WTC11 (cell line): ENCODE measurements around the gene FOXP1. TPM values are rescaled to one million over a fixed set of nuclear protein-coding genes. Genes with fewer than 3 reads are reported as not detected.

ENCODE experiments used
- ATAC-seq: fragments of 200-7000 bp; cut with Tn5 transposase; 2 replicates; pipeline ENCODE4 v1.10.0; 2021; ENCODE audit warnings: mild to moderate bottlenecking, moderate library complexity
- CTCF ChIA-PET: fragments of 300-600 bp; sonication (Branson Sonifier 250); formaldehyde crosslinking; loops from one replicate; lab custom pipeline; 2021; ENCODE audit warnings: antibody characterized with exemption; lab: Charles Lee
- POLR2A ChIA-PET: fragments of 350-600 bp; sonication (Branson Sonifier 250); formaldehyde crosslinking; loops from one replicate; lab custom pipeline; 2021; ENCODE audit warnings: antibody characterized with exemption; lab: Charles Lee
- DNase-seq: peaks from one replicate; pipeline ENCODE4 v3.0.0; 2021; ENCODE audit warnings: low spot score
- H3K27ac Mint-ChIP-seq: 2 replicates; pipeline ENCODE4 v1.8.0; 2021; ENCODE audit warnings: mixed read lengths
- H3K27me3 Mint-ChIP-seq: 2 replicates; pipeline ENCODE4 v1.8.0; 2021; ENCODE audit warnings: low read depth, mild to moderate bottlenecking, moderate library complexity, mixed read lengths
- H3K36me3 Mint-ChIP-seq: 2 replicates; pipeline ENCODE4 v1.8.0; 2021; ENCODE audit warnings: mixed read lengths
- H3K4me1 Mint-ChIP-seq: 2 replicates; pipeline ENCODE4 v1.8.0; 2022; ENCODE audit warnings: mixed read lengths
- H3K4me3 Mint-ChIP-seq: 2 replicates; pipeline ENCODE4 v1.8.0; 2021; ENCODE audit warnings: mild to moderate bottlenecking, moderate library complexity, mixed read lengths
- H3K9me3 Mint-ChIP-seq: 2 replicates; pipeline ENCODE4 v1.8.0; 2021; ENCODE audit warnings: mixed read lengths
- AR ChIP-seq: fragments of 250-450 bp; sonication (Bioruptor Pico); IDR thresholded peaks from 2 replicates; pipeline ENCODE4 v1.9.0; 2021; ENCODE audit warnings: mild to moderate bottlenecking
- CREB1 ChIP-seq: sonication (generic); formaldehyde crosslinking; IDR thresholded peaks from 2 replicates; pipeline ENCODE4 v1.8.0; 2023; ENCODE audit warnings: mild to moderate bottlenecking, missing genetic modification reagents
- E2F4 ChIP-seq: sonication (generic); formaldehyde crosslinking; IDR thresholded peaks from 2 replicates; pipeline ENCODE4 v1.8.1; 2022; ENCODE audit warnings: low read depth, mild to moderate bottlenecking, moderate library complexity, missing genetic modification reagents, borderline replicate concordance
- EMX1 ChIP-seq: fragments of 250-450 bp; sonication (Bioruptor Pico); IDR thresholded peaks from 2 replicates; pipeline ENCODE4 v1.8.0; 2021; ENCODE audit warnings: mild to moderate bottlenecking
- FOXP1 ChIP-seq: sonication (generic); formaldehyde crosslinking; IDR thresholded peaks from 2 replicates; pipeline ENCODE4 v1.8.0; 2022; ENCODE audit warnings: missing genetic modification reagents, mild to moderate bottlenecking, moderate library complexity, borderline replicate concordance
- GABPB1 ChIP-seq: sonication (generic); formaldehyde crosslinking; IDR thresholded peaks from 2 replicates; pipeline ENCODE4 v1.8.1; 2023; ENCODE audit warnings: mild to moderate bottlenecking, missing genetic modification reagents
- GTF2I ChIP-seq: fragments of 250-450 bp; sonication (Bioruptor Pico); conservative IDR thresholded peaks from 2 replicates; pipeline ENCODE4 v1.4.0; 2021; ENCODE audit warnings: mild to moderate bottlenecking
- HMGA2 ChIP-seq: fragments of 250-450 bp; sonication (Bioruptor Pico); IDR thresholded peaks from 2 replicates; pipeline ENCODE4 v1.4.0; 2021; ENCODE audit warnings: mild to moderate bottlenecking, moderate library complexity
- JUN ChIP-seq: sonication (generic); formaldehyde crosslinking; IDR thresholded peaks from 2 replicates; pipeline ENCODE4 v1.8.0; 2023; ENCODE audit warnings: mild to moderate bottlenecking, missing genetic modification reagents
- KAT7 ChIP-seq: sonication (generic); formaldehyde crosslinking; IDR thresholded peaks from 2 replicates; pipeline ENCODE4 v1.8.1; 2023; ENCODE audit warnings: missing genetic modification reagents, mild to moderate bottlenecking, borderline replicate concordance
- SP1 ChIP-seq: sonication (generic); formaldehyde crosslinking; conservative IDR thresholded peaks from 2 replicates; pipeline ENCODE4 v1.8.1; 2022; ENCODE audit warnings: missing genetic modification reagents
- TEAD1 ChIP-seq: sonication (generic); formaldehyde crosslinking; IDR thresholded peaks from 2 replicates; pipeline ENCODE4 v1.8.0; 2022; ENCODE audit warnings: mild to moderate bottlenecking, missing genetic modification reagents
- USF1 ChIP-seq: sonication (generic); formaldehyde crosslinking; IDR thresholded peaks from 2 replicates; pipeline ENCODE4 v1.8.0; 2022; ENCODE audit warnings: mild to moderate bottlenecking, missing genetic modification reagents
- USF2 ChIP-seq: sonication (generic); formaldehyde crosslinking; IDR thresholded peaks from 2 replicates; pipeline ENCODE4 v1.8.1; 2023; ENCODE audit warnings: mild to moderate bottlenecking, missing genetic modification reagents, moderate library complexity
- ZNF121 ChIP-seq: sonication (generic); formaldehyde crosslinking; IDR thresholded peaks from 2 replicates; pipeline ENCODE4 v1.8.0; 2023; ENCODE audit warnings: missing genetic modification reagents
- ZNF317 ChIP-seq: sonication (generic); formaldehyde crosslinking; IDR thresholded peaks from 2 replicates; pipeline ENCODE4 v1.8.1; 2023; ENCODE audit warnings: low read depth, mild to moderate bottlenecking, moderate library complexity, missing genetic modification reagents, borderline replicate concordance
- ZNF423 ChIP-seq: fragments of 250-450 bp; sonication (Bioruptor Pico); IDR thresholded peaks from 2 replicates; pipeline ENCODE4 v2.1.2; 2022; ENCODE audit warnings: mild to moderate bottlenecking, moderate library complexity
- total RNA-seq: library from RNA; stranded (reverse); gene quantifications from 3 replicates; pipeline ENCODE4 v1.2.3, GENCODE V29; 2021
- TF ChIP-seq, protein P1 (sequence below): sonication (generic); formaldehyde crosslinking; IDR thresholded peaks from 2 replicates; pipeline ENCODE4 v1.8.1; 2022; ENCODE audit warnings: mild to moderate bottlenecking, moderate library complexity, missing genetic modification reagents

FOXP1 gene
- total RNA-seq, 1 experiment from 2014 or later: 25.8 TPM

GRCh38 chr3:71621825-71622537 is 38.5 kb upstream of the FOXP1 start:
- TF ChIP-seq FOXP1 (CRISPR knock-in tag) (no peak), TEAD1 (CRISPR knock-in tag) (no peak), ZNF317 (CRISPR knock-in tag) (no peak)
- TF ChIP-seq, protein P1, sequence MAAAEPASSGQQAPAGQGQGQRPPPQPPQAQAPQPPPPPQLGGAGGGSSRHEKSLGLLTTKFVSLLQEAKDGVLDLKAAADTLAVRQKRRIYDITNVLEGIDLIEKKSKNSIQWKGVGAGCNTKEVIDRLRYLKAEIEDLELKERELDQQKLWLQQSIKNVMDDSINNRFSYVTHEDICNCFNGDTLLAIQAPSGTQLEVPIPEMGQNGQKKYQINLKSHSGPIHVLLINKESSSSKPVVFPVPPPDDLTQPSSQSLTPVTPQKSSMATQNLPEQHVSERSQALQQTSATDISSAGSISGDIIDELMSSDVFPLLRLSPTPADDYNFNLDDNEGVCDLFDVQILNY (CRISPR knock-in tag): no peak
- Mint-ChIP-seq H3K27ac (no peak overlapping the region), H3K36me3 (no peaks in the 10 kb centered on the region), H3K4me1 (peaks cover 7% of the 10 kb centered on the region), H3K27me3 (no peaks in the 10 kb centered on the region; the same call in 1 of the 2 replicates), H3K4me3 (no peak overlapping the region), H3K9me3 (peaks cover 3% of the 10 kb centered on the region)
- DNase-seq (no peak), ATAC-seq (no peak)
- POLR2A ChIA-PET: no interaction called here
- CTCF ChIA-PET: interaction anchor here (1.0 to 1.6 kb wide), 2 partner anchors 59 to 89 kb away, joined by 3 to 4 read pairs; no protein-coding TSS in a partner anchor

- no peaks in the 10 kb centered on the region; the same call in 1 of the 2 replicates for H3K27me3 Mint-ChIP-seq
- ATAC-seq: no peak
- peaks cover 7% of the 10 kb centered on the region for H3K4me1 Mint-ChIP-seq
- ChIA-PET POLR2A (no interaction called here), CTCF (interaction anchor here (0.6 to 1.2 kb wide), 2 partner anchors 10 to 874 kb away, joined by 3 to 4 read pairs; no protein-coding TSS in a partner anchor)
- no peak for TF ChIP-seq E2F4 (CRISPR knock-in tag)
- TF ChIP-seq GTF2I: no peak
- TF ChIP-seq KAT7 (CRISPR knock-in tag): no peak
- no peak for TF ChIP-seq HMGA2 (CRISPR knock-in tag)
- TF ChIP-seq AR (CRISPR knock-in tag): no peak
- TF ChIP-seq USF1 (CRISPR knock-in tag): no peak
- H3K36me3 Mint-ChIP-seq: no peaks in the 10 kb centered on the region
- no peak overlapping the region for H3K27ac Mint-ChIP-seq
- no peak overlapping the region for H3K4me3 Mint-ChIP-seq
- peaks cover 6% of the 10 kb centered on the region for H3K9me3 Mint-ChIP-seq
- DNase-seq: no peak
Observed at GRCh38 chr3:71618538-71618937, 35.0 kb upstream of the FOXP1 start.

- Mint-ChIP-seq H3K4me1 (peaks cover 7% of the 10 kb centered on the region), H3K4me3 (no peak overlapping the region), H3K9me3 (peaks cover 11% of the 10 kb centered on the region), H3K36me3 (no peaks in the 10 kb centered on the region), H3K27me3 (no peaks in the 10 kb centered on the region; the same call in 1 of the 2 replicates), H3K27ac (no peak overlapping the region)
- CTCF ChIA-PET: no interaction called here
- TF ChIP-seq ZNF317 (CRISPR knock-in tag): no peak
- TF ChIP-seq SP1 (CRISPR knock-in tag): no peak
- POLR2A ChIA-PET: no interaction called here
- ATAC-seq (no peak), DNase-seq (no peak)
Observed at GRCh38 chr3:71616571-71617021, 33.1 kb upstream of the FOXP1 start.

DNA sequence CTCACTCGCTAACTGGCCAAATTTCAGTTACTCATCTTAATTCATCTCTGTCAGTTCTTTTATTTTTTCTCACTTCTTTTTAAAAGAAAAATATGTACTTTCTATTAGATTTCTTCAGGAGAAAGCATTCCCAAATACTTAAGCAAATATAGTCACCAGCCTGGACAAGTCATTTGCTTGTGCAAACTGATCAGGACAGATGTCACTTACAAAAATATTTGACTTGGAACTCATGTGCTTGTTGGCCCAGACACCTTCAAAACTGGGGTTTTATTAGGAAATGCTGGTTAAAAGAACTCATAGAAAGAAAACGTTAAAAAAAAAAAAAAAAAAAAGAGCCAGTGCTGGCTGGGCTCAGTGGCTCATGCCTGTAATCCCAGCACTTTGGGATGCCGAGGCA is 31.3 kb upstream of the FOXP1 start:
- POLR2A ChIA-PET: interaction anchor here (0.6 kb wide), 2 partner anchors 1370 to 1473 kb away, joined by 3 read pairs; no protein-coding TSS in a partner anchor
- no peak for DNase-seq
- no peaks in the 10 kb centered on the region for H3K4me1 Mint-ChIP-seq
- H3K36me3 Mint-ChIP-seq: no peaks in the 10 kb centered on the region
- H3K27ac Mint-ChIP-seq: no peak overlapping the region
- peaks cover 13% of the 10 kb centered on the region for H3K9me3 Mint-ChIP-seq
- TF ChIP-seq GABPB1 (CRISPR knock-in tag) (no peak), EMX1 (CRISPR knock-in tag) (no peak), JUN (CRISPR knock-in tag) (no peak), ZNF121 (CRISPR knock-in tag) (no peak), USF2 (CRISPR knock-in tag) (no peak), CREB1 (no peak), ZNF423 (CRISPR knock-in tag) (no peak)
- TF ChIP-seq, all 79 proteins: peak for 0
- no peak for ATAC-seq
- Mint-ChIP-seq H3K27me3 (no peaks in the 10 kb centered on the region; the same call in 1 of the 2 replicates), H3K4me3 (no peak overlapping the region)
- CTCF ChIA-PET: no interaction called here
